Adrenal gland (tissue), 5 donors: ENCODE measurements around the gene MEIKIN.

Experiments
- POLR2A ChIP-seq, 2 donors: fragments of 450-650 bp; IDR thresholded peaks; one replicate each; pipeline ENCODE4 v1.6.1; 2017; ENCODE audit warnings: antibody characterized with exemption in 2 of 2, mild to moderate bottlenecking in 2 of 2, moderate library complexity in 1 of 2
- TF ChIP-seq, protein P1 (sequence below), 6 experiments: fragments of 450-650 bp in 4 of 6; fragments of 200-600 bp in 2 of 6; sonication (generic) in 1 of 6; IDR thresholded peaks; 1 replicate in 5 of 6; 2 replicates in 1 of 6; pipeline versions ENCODE4 v1.5.1 to v1.8.0; 2016 to 2021; ENCODE audit warnings: antibody characterized with exemption in 6 of 6, mild to moderate bottlenecking in 2 of 6, moderate library complexity in 1 of 6
- donor health status: DM: no; HTN: no; CAD: no.

DNA sequence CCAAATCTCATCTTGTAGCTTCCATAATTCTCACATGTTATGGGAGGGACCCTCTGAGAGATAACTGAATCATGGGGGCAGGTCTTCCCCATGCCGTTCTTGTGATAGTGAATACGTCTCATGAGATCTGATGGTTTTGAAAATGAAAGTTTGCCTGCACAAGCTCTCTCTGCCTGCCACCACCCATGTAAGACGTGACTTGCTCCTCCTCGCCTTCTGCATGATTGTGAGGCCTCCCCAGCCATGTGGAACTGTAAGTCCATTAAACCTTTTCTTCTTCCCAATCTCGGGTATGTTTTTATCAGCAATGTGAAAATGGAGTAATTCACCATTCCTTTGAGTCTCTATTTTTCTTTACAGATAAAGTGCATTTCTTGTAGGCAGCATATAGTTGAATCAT, 81.8 kb downstream of the MEIKIN start:
- TF ChIP-seq, protein P1, sequence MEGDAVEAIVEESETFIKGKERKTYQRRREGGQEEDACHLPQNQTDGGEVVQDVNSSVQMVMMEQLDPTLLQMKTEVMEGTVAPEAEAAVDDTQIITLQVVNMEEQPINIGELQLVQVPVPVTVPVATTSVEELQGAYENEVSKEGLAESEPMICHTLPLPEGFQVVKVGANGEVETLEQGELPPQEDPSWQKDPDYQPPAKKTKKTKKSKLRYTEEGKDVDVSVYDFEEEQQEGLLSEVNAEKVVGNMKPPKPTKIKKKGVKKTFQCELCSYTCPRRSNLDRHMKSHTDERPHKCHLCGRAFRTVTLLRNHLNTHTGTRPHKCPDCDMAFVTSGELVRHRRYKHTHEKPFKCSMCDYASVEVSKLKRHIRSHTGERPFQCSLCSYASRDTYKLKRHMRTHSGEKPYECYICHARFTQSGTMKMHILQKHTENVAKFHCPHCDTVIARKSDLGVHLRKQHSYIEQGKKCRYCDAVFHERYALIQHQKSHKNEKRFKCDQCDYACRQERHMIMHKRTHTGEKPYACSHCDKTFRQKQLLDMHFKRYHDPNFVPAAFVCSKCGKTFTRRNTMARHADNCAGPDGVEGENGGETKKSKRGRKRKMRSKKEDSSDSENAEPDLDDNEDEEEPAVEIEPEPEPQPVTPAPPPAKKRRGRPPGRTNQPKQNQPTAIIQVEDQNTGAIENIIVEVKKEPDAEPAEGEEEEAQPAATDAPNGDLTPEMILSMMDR (IDR thresholded peaks at IDR 0.05) = no peak
- TF ChIP-seq POLR2A (IDR thresholded peaks at IDR 0.05) = no peak
